Measurements from ENCODE around the gene SPAG6. TPM values are rescaled to one million over a fixed set of nuclear protein-coding genes. Genes with fewer than 3 reads are reported as not detected.
A peak's percentile ranks its signal among the peaks of the same experiment; 100 is the strongest.

Gene SPAG6
- total and polyA plus RNA-seq, 9 of the 15 experiments (the other 6 are each of a cell fraction or from before 2014, with no cell fraction given), result 3.5 to 23.1 (median 11.8) TPM

DNA sequence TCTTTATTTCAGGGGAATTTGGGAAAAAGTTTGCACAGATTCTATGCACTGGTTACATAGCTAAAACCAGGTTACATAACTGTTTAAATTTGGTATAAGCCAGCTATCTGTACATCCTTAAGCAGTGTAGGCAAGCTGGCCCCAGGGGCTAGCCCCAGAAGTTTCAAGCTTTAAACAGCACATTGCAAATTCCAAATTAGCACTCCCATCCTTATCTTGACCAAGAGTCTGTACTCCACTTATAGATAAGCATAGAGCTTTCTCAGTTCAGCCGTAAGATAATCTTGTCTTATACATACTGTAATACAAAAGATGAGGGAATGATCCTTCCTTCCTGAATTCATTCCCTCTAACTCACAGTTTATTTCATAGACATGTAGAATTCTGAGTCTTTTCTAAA lies 109.3 kb downstream of the SPAG6 start:
- ChIA-PET CTCF (ENCODE audit: low intra/inter-chr PET ratio) (no interaction called here), POLR2A (interaction anchor here (0.6 to 1.2 kb wide), 3 partner anchors 12 to 37 kb away, joined by 3 read pairs; no protein-coding TSS in a partner anchor)
- Histone ChIP-seq H3K36me3 (ENCODE audit: control insufficient read depth, insufficient read depth, low read length) (no peaks in the 10 kb centered on the region), H3K27ac (ENCODE audit: extremely low read depth, low read depth, low read length) (no peak overlapping the region), H3K4me2 (ENCODE audit: insufficient read depth, low read length) (no peak overlapping the region), H3K27me3 (ENCODE audit: control insufficient read depth in 2 of 2, insufficient read depth in 2 of 2, low read length in 2 of 2) (no peaks in the 10 kb centered on the region), H3K9me1 (ENCODE audit: control insufficient read depth, insufficient read depth, low read length) (no peaks in the 10 kb centered on the region), H3K4me3 (no peak overlapping the region), H2AFZ (ENCODE audit: low read depth, low read length) (no peak overlapping the region), H4K20me1 (replicated peaks; ENCODE audit: control insufficient read depth, insufficient read depth, low read length) (no peaks in the 10 kb centered on the region), H3K9me3 (replicated peaks; ENCODE audit: control insufficient read depth, insufficient read depth, low read depth, low read length) (no peaks in the 10 kb centered on the region), H3K79me2 (ENCODE audit: control insufficient read depth, insufficient read depth, low read length) (no peaks in the 10 kb centered on the region), H3K9ac (ENCODE audit: insufficient read depth in 1 of 2, low read depth in 2 of 2, low read length in 2 of 2) (no peak overlapping the region), H3K4me1 (replicated peaks in 1 of 2; ENCODE audit: control insufficient read depth in 2 of 2, insufficient read depth in 2 of 2, low read length in 2 of 2) (peaks cover 0 to 10% of the 10 kb centered on the region in 2 experiments; a peak in 3 of 5 replicates)
- ATAC-seq, result peak; percentile 69
- WGBS (ENCODE audit: insufficient coverage, low coverage, missing lambda C conversion rate), result 0% methylated on average over 1 of the region's 1 CpG
- no peak for FAIRE-seq
- DNase-seq (ENCODE audit: extremely low read depth in 1 of 4, low spot score in 3 of 4), result peak in 1 of 4 experiments; percentile 34
- in situ Hi-C loops (cut with MboI) (no loop called here), intact Hi-C loops (cut with micrococcal nuclease) (no loop called here)
- no TSS peak for BruUV-seq (replicated peaks)
- TF ChIP-seq TFAM (CRISPR knock-in tag; conservative IDR thresholded peaks at IDR 0.05) (no peak), GTF2F1 (IDR thresholded peaks at IDR 0.05; ENCODE audit: low read depth, low read length) (no peak), CBFA2T2 (conservative IDR thresholded peaks at IDR 0.05) (peak; percentile 22; the same call in 1 of the 2 replicates), CHD1 (IDR thresholded peaks at IDR 0.05; ENCODE audit: low read length) (no peak), FOSL1 (tag; conservative IDR thresholded peaks at IDR 0.05) (peak; percentile 39; the same call in 1 of the 2 replicates), JUND (IDR thresholded peaks at IDR 0.05; ENCODE audit: borderline replicate concordance, low read depth, low read length) (0 out of 2 replicates have a peak, but pooled peaks have one; percentile 4), JUND (tag; IDR thresholded peaks at IDR 0.05; ENCODE audit: borderline replicate concordance, low read depth, low read length) (no peak), EP300 (IDR thresholded peaks at IDR 0.05; ENCODE audit: low read length) (peak; percentile 53; the same call in 1 of the 2 replicates), ZKSCAN3 (CRISPR knock-in tag; IDR thresholded peaks at IDR 0.05) (peak; percentile 53; the same call in 1 of the 2 replicates), SMAD4 (CRISPR knock-in tag; conservative IDR thresholded peaks at IDR 0.05) (peak; percentile 49; the same call in 1 of the 2 replicates), ARID1B (IDR thresholded peaks at IDR 0.05) (peak; percentile 74), RAD21 (CRISPR knock-in tag; conservative IDR thresholded peaks at IDR 0.05 in 1 of 2, IDR thresholded peaks at IDR 0.05 in 1 of 2) (0 out of 4 replicates have a peak, but pooled peaks of 1 of the 2 experiments have one; percentile 11), TAL1 (IDR thresholded peaks at IDR 0.05) (peak; percentile 53), TEAD1 (CRISPR knock-in tag; IDR thresholded peaks at IDR 0.05) (peak in 1 of 2 experiments; percentile 53; a peak in 1 of 4 replicates), CBFA2T3 (IDR thresholded peaks at IDR 0.05) (peak; percentile 59), TEAD4 (IDR thresholded peaks at IDR 0.05; ENCODE audit: low read length) (peak; percentile 79), TEAD4 (CRISPR knock-in tag; IDR thresholded peaks at IDR 0.05; ENCODE audit: borderline replicate concordance) (no peak), SMARCA4 (IDR thresholded peaks at IDR 0.05) (peak; percentile 59; the same call in 1 of the 2 replicates), CXXC5 (CRISPR knock-in tag; IDR thresholded peaks at IDR 0.05) (peak; percentile 62), DPF2 (IDR thresholded peaks at IDR 0.05) (peak; percentile 41; the same call in 1 of the 2 replicates), MEF2D (tag; conservative IDR thresholded peaks at IDR 0.05; ENCODE audit: low read depth) (peak; percentile 62; the same call in 1 of the 2 replicates), STAT5A (IDR thresholded peaks at IDR 0.05; ENCODE audit: borderline replicate concordance, low read length) (0 out of 2 replicates have a peak, but pooled peaks have one; percentile 11), SOX6 (IDR thresholded peaks at IDR 0.05) (peak; percentile 75; the same call in 1 of the 2 replicates), NCOA1 (IDR thresholded peaks at IDR 0.05; ENCODE audit: low read depth) (no peak), CTBP1 (IDR thresholded peaks at IDR 0.05; ENCODE audit: borderline replicate concordance) (peak; percentile 52; the same call in 1 of the 2 replicates), SMARCE1 (IDR thresholded peaks at IDR 0.05) (peak; percentile 71; the same call in 1 of the 2 replicates), ZNF830 (CRISPR knock-in tag; IDR thresholded peaks at IDR 0.05) (no peak)
- TF ChIP-seq, protein P1, sequence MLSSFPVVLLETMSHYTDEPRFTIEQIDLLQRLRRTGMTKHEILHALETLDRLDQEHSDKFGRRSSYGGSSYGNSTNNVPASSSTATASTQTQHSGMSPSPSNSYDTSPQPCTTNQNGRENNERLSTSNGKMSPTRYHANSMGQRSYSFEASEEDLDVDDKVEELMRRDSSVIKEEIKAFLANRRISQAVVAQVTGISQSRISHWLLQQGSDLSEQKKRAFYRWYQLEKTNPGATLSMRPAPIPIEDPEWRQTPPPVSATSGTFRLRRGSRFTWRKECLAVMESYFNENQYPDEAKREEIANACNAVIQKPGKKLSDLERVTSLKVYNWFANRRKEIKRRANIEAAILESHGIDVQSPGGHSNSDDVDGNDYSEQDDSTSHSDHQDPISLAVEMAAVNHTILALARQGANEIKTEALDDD (IDR thresholded peaks at IDR 0.05), result peak; percentile 73
